Hepatocyte (in vitro differentiated cells): ENCODE results near the gene NCOR1.

Experiments
- CTCF ChIP-seq: fragments of 200-600 bp; sonication (generic); IDR thresholded peaks from 2 replicates; pipeline ENCODE4 v1.5.1; 2016; ENCODE audit warnings: antibody characterized with exemption, mild to moderate bottlenecking; ENCODE audit not compliant: poor library complexity
- EZH2 ChIP-seq: fragments of 200-600 bp; sonication (generic); IDR thresholded peaks from 2 replicates; pipeline ENCODE4 v1.6.1; 2016; ENCODE audit warnings: antibody characterized with exemption, mild to moderate bottlenecking, borderline replicate concordance

- TF ChIP-seq CTCF: no peak
- TF ChIP-seq EZH2: no peak
These were observed 36.2 kb upstream of the NCOR1 start for GRCh38 chr17:16251556-16251955.
